IMR-90 (cell line): ENCODE results near the gene TBX4. TPM values are rescaled to one million over a fixed set of nuclear protein-coding genes. Genes with fewer than 3 reads are reported as not detected.

Experiments used
- ATAC-seq: fragments of 200-7000 bp; cut with Tn5 transposase; 2 replicates; pipeline ENCODE4 v1.9.1; 2020; ENCODE audit warnings: low read depth, mild to moderate bottlenecking, moderate library complexity
- BruUV-seq: library from RNA; stranded (reverse); fragments of 400-500 nt; replicated peaks from 2 replicates; lab custom pipeline; 2021; lab: Mats Ljungman, UMichigan
- CTCF ChIA-PET: fragments of 300-600 bp; formaldehyde crosslinking; extraction: SDS; loops from one replicate; lab custom pipeline; 2021; ENCODE audit warnings: antibody characterized with exemption; lab: Yijun Ruan, JAX
- POLR2A ChIA-PET: fragments of 300-600 bp; sonication (Branson Sonifier 250); formaldehyde crosslinking; loops from one replicate; lab custom pipeline; 2022; ENCODE audit warnings: antibody characterized with exemption; ENCODE audit not compliant: unreplicated experiment; lab: Charles Lee
- DNase-seq: peaks from one replicate; pipeline ENCODE4 v3.0.0; 2013
- H2AFZ ChIP-seq: replicated peaks from 2 replicates; pipeline ENCODE3; 2013; ENCODE audit warnings: low read length, mild to moderate bottlenecking; ENCODE audit not compliant: poor library complexity
- H2AK5ac ChIP-seq: 2 replicates; pipeline ENCODE4 v1.6.1; 2013; ENCODE audit warnings: low read depth, low read length, inconsistent platforms
- H2AK9ac ChIP-seq: replicated peaks from 2 replicates; pipeline ENCODE3; 2013; ENCODE audit warnings: mild to moderate bottlenecking, low read depth, low read length, moderate library complexity; ENCODE audit not compliant: poor library complexity
- H2BK120ac ChIP-seq: 2 replicates; pipeline ENCODE4 v1.6.1; 2013; ENCODE audit warnings: low read depth, low read length, inconsistent platforms
- H2BK15ac ChIP-seq: 3 replicates; pipeline ENCODE4 v1.6.1; 2013; ENCODE audit warnings: low read depth, low read length, inconsistent platforms
- H2BK20ac ChIP-seq: 2 replicates; pipeline ENCODE4 v1.6.1; 2013; ENCODE audit warnings: low read depth, mild to moderate bottlenecking, inconsistent platforms, low read length, moderate library complexity
- H2BK5ac ChIP-seq: 2 replicates; pipeline ENCODE4 v1.6.1; 2013; ENCODE audit warnings: mild to moderate bottlenecking, low read depth, low read length, inconsistent platforms; ENCODE audit not compliant: poor library complexity, severe bottlenecking
- H3K14ac ChIP-seq: replicated peaks from 2 replicates; pipeline ENCODE4 v1.6.1; 2013; ENCODE audit warnings: low read depth, low read length, inconsistent platforms
- H3K18ac ChIP-seq: 2 replicates; pipeline ENCODE4 v1.6.1; 2013; ENCODE audit warnings: low read depth, low read length, control low read depth
- H3K23ac ChIP-seq: 2 replicates; pipeline ENCODE4 v1.6.1; 2013; ENCODE audit warnings: low read depth, low read length, inconsistent platforms
- H3K27ac ChIP-seq: 2 replicates; pipeline ENCODE4 v1.5.1; 2013; ENCODE audit warnings: mild to moderate bottlenecking, control low read depth, low read length; ENCODE audit not compliant: insufficient read depth
- H3K27me3 ChIP-seq: 2 replicates; pipeline ENCODE4 v1.6.1; 2013; ENCODE audit warnings: low read length; ENCODE audit not compliant: control insufficient read depth, insufficient read depth
- H3K36me3 ChIP-seq: 2 replicates; pipeline ENCODE4 v1.6.1; 2013; ENCODE audit warnings: low read length, mixed read lengths; ENCODE audit not compliant: control insufficient read depth, insufficient read depth
- H3K4ac ChIP-seq: 2 replicates; pipeline ENCODE4 v1.6.1; 2013; ENCODE audit warnings: low read depth, low read length, inconsistent platforms
- H3K4me1 ChIP-seq: 2 replicates; pipeline ENCODE4 v1.6.1; 2013; ENCODE audit warnings: low read length, mixed read lengths; ENCODE audit not compliant: control insufficient read depth, insufficient read depth
- H3K4me2 ChIP-seq: 2 replicates; pipeline ENCODE4 v1.6.1; 2013; ENCODE audit warnings: low read depth, mild to moderate bottlenecking, control low read depth, low read length, moderate library complexity
- H3K4me3 ChIP-seq: 2 replicates; pipeline ENCODE4 v1.5.1; 2013; ENCODE audit warnings: low read depth, mild to moderate bottlenecking, control low read depth, low read length, moderate library complexity; ENCODE audit not compliant: insufficient read depth
- H3K56ac ChIP-seq: 2 replicates; pipeline ENCODE4 v1.6.1; 2013; ENCODE audit warnings: low read length, inconsistent platforms; ENCODE audit not compliant: insufficient read depth; ENCODE audit errors: extremely low read depth
- H3K79me1 ChIP-seq, 2 experiments: 2 replicates each; pipeline ENCODE4 v1.6.1; 2013; ENCODE audit warnings: low read length in 2 of 2, inconsistent platforms in 1 of 2, low read depth in 1 of 2
- H3K9ac ChIP-seq: 2 replicates; pipeline ENCODE4 v1.6.1; 2013; ENCODE audit warnings: low read depth, low read length, control low read depth
- H3K9me1 ChIP-seq: 2 replicates; pipeline ENCODE4 v1.6.1; 2013; ENCODE audit warnings: low read length, inconsistent platforms; ENCODE audit not compliant: insufficient read depth
- H3K9me3 ChIP-seq: 2 replicates; pipeline ENCODE4 v1.6.1; 2013; ENCODE audit warnings: low read length; ENCODE audit not compliant: control insufficient read depth, insufficient read depth
- H4K20me1 ChIP-seq: 2 replicates; pipeline ENCODE4 v1.6.1; 2013; ENCODE audit warnings: low read length, inconsistent platforms; ENCODE audit not compliant: insufficient read depth
- H4K5ac ChIP-seq: 2 replicates; pipeline ENCODE4 v1.6.1; 2013; ENCODE audit warnings: mild to moderate bottlenecking, low read depth, low read length, control low read depth
- H4K8ac ChIP-seq, 2 experiments: 2 replicates each; pipeline ENCODE4 v1.6.1; 2013; ENCODE audit warnings: low read depth in 2 of 2, low read length in 2 of 2, control low read depth in 1 of 2, inconsistent platforms in 1 of 2
- H4K91ac ChIP-seq: 2 replicates; pipeline ENCODE4 v1.6.1; 2013; ENCODE audit warnings: low read depth, low read length, inconsistent platforms; ENCODE audit not compliant: insufficient read depth
- CEBPB ChIP-seq: IDR thresholded peaks from 2 replicates; pipeline ENCODE4 v1.6.1; 2012; ENCODE audit warnings: low read depth, low read length, improper control_type of control experiment
- CHD1 ChIP-seq: IDR thresholded peaks from 2 replicates; pipeline ENCODE4 v1.6.1; 2012; ENCODE audit warnings: low read depth, low read length, improper control_type of control experiment
- MAFK ChIP-seq: IDR thresholded peaks from 2 replicates; pipeline ENCODE4 v1.6.1; 2012; ENCODE audit warnings: low read depth, low read length, improper control_type of control experiment
- MAZ ChIP-seq: IDR thresholded peaks from 2 replicates; pipeline ENCODE4 v1.6.1; 2012; ENCODE audit warnings: low read depth, mild to moderate bottlenecking, low read length, improper control_type of control experiment, moderate library complexity, borderline replicate concordance
- MXI1 ChIP-seq: IDR thresholded peaks from 2 replicates; pipeline ENCODE4 v1.6.1; 2012; ENCODE audit warnings: low read depth, mild to moderate bottlenecking, low read length, moderate library complexity, borderline replicate concordance
- NFE2L2 ChIP-seq: fragments of 150-350 bp; IDR thresholded peaks from 2 replicates; pipeline ENCODE4 v1.6.1; 2016; ENCODE audit warnings: low read depth, mild to moderate bottlenecking, low read length
- POLR2A ChIP-seq: IDR thresholded peaks from 2 replicates; pipeline ENCODE4 v1.6.1; 2012; ENCODE audit warnings: mild to moderate bottlenecking, low read depth, low read length
- RAD21 ChIP-seq: IDR thresholded peaks from 2 replicates; pipeline ENCODE4 v1.6.1; 2012; ENCODE audit warnings: low read length, improper control_type of control experiment
- RCOR1 ChIP-seq: IDR thresholded peaks from 2 replicates; pipeline ENCODE4 v1.6.1; 2012; ENCODE audit warnings: mild to moderate bottlenecking, low read length, improper control_type of control experiment; ENCODE audit not compliant: insufficient replicate concordance
- RFX5 ChIP-seq: IDR thresholded peaks from 2 replicates; pipeline ENCODE4 v1.8.0; 2012; ENCODE audit warnings: low read depth, mild to moderate bottlenecking, low read length, moderate library complexity
- WGBS, 2 experiments: methylation state at CpG; one replicate each; pipeline versions ENCODE4 v1.1.5 to v1.1.7; 2013; ENCODE audit warnings: missing lambda C conversion rate in 2 of 2; ENCODE audit not compliant: insufficient read length in 1 of 2; ENCODE audit errors: extremely low coverage in 2 of 2; 5-methylcytosine and 5-hydroxymethylcytosine counted together
- dilution Hi-C: fragments of 300-500 bp; cut with HindIII; formaldehyde crosslinking; loops from one replicate; pipeline ENCODE4 v1.14.3; 2018; ENCODE audit warnings: low sequenced_read_pairs; ENCODE audit not compliant: unreplicated experiment
- in situ Hi-C: fragments of 300-500 bp; cut with MboI; formaldehyde crosslinking; loops from 3 replicates; pipeline ENCODE4 v1.14.3; 2019; ENCODE audit warnings: low sequenced_read_pairs, inconsistent platforms, mixed read lengths
- intact Hi-C: fragments of 100-400 bp; cut with micrococcal nuclease; formaldehyde crosslinking; loops from 2 replicates; pipeline ENCODE4 v1.10.0; 2022
- polyA plus RNA-seq, 3 experiments: library from polyadenylated mRNA; depleted of rRNA; stranded (reverse); fragments of >200 nt; gene quantifications; 2 replicates each; pipeline ENCODE4 v1.2.3, GENCODE V29; 2012; ENCODE audit warnings: low replicate concordance in 1 of 3
- total RNA-seq: library from RNA; depleted of rRNA; stranded (reverse); fragments of >200 nt; gene quantifications from 2 replicates; pipeline ENCODE4 v1.2.3, GENCODE V29; 2012
- TF ChIP-seq, protein P1 (sequence below): fragments of 150-350 bp; IDR thresholded peaks from 2 replicates; pipeline ENCODE4 v1.6.1; 2017; ENCODE audit warnings: mild to moderate bottlenecking, antibody characterized with exemption, low read length, low read depth

The TBX4 gene
- total and polyA plus RNA-seq, 2 of the 4 experiments (the other 2 are of a cell fraction): 0.05 TPM; not detected in 1

DNA sequence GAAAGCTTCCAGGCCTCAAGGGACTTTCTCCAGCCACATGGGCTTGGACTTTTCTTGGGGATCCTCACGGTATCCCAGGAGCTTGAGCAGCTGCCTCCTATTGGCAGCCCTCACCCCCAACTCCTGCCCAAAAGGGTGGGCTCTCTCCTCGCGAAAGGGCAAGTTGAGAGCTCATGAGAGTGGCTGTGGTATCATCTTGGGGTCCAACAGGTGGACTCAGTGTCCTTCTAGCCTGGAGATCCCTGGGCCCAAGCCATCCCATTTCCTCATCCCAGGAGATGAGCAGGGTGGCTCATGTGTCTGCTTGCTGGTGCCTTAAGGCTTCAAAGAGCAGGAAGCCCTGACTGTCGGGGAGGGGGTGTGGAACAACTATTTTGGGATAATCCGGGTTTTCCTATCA is 17.7 kb downstream of the TBX4 start:
- Histone ChIP-seq H3K9me3 (no peaks in the 10 kb centered on the region), H3K27ac (no peak overlapping the region), H3K9me1 (peaks cover 23% of the 10 kb centered on the region; the same call in 1 of the 2 replicates), H3K4me1 (peaks cover 18% of the 10 kb centered on the region), H3K14ac (no peak overlapping the region), H4K5ac (no peak overlapping the region), H3K56ac (no peak overlapping the region), H3K23ac (no peak overlapping the region), H4K20me1 (no peaks in the 10 kb centered on the region), H2AK5ac (0 out of 2 replicates have a peak overlapping the region, but pooled peaks have one; percentile 37), H3K9ac (no peak overlapping the region), H4K8ac (no peak overlapping the region), H2AFZ (no peak overlapping the region), H3K36me3 (no peaks in the 10 kb centered on the region), H4K91ac (no peak overlapping the region), H3K4me2 (no peak overlapping the region), H2BK20ac (no peak overlapping the region), H3K4me3 (no peak overlapping the region), H3K4ac (no peak overlapping the region), H2BK15ac (no peak overlapping the region), H2BK120ac (no peak overlapping the region), H2BK5ac (no peak overlapping the region), H3K27me3 (peaks cover 9% of the 10 kb centered on the region), H2AK9ac (no peak overlapping the region), H3K18ac (no peak overlapping the region), H3K79me1 (no peaks in the 10 kb centered on the region)
- ChIA-PET CTCF (no interaction called here), POLR2A (no interaction called here)
- no TSS peak for BruUV-seq
- dilution Hi-C loops (no loop called here), intact Hi-C loops (no loop called here), in situ Hi-C loops (no loop called here)
- no peak for ATAC-seq
- no CpG with 5 or more reads among the region's 5 CpGs for WGBS, 2 experiments
- no peak for DNase-seq
- TF ChIP-seq RFX5 (no peak), RCOR1 (no peak), MAZ (no peak), CHD1 (no peak), RAD21 (no peak), NFE2L2 (no peak), CEBPB (no peak), MAFK (no peak), POLR2A (no peak), MXI1 (no peak)
- TF ChIP-seq, protein P1, sequence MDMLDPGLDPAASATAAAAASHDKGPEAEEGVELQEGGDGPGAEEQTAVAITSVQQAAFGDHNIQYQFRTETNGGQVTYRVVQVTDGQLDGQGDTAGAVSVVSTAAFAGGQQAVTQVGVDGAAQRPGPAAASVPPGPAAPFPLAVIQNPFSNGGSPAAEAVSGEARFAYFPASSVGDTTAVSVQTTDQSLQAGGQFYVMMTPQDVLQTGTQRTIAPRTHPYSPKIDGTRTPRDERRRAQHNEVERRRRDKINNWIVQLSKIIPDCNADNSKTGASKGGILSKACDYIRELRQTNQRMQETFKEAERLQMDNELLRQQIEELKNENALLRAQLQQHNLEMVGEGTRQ: no peak
